Liver (tissue), 9 donors: Measurements from ENCODE around the gene CSTF3. TPM values are rescaled to one million over a fixed set of nuclear protein-coding genes. Genes with fewer than 3 reads are reported as not detected.

ENCODE experiments used
- DNase-seq: peaks from one replicate; pipeline ENCODE4 v3.0.0-alpha.2; 2017; ENCODE audit warnings: low spot score
- H3K27ac ChIP-seq, 2 donors: one replicate each; pipeline ENCODE4 v1.7.0; 2013; ENCODE audit warnings: inconsistent platforms in 2 of 2, low read length in 2 of 2, control low read depth in 1 of 2, low read depth in 1 of 2, mild to moderate bottlenecking in 1 of 2
- H3K27me3 ChIP-seq, 4 donors: one replicate each; pipeline versions ENCODE4 v1.6.1 to v1.7.0; 2013; ENCODE audit warnings: low read length in 3 of 4, inconsistent platforms in 1 of 4, mild to moderate bottlenecking in 1 of 4, moderate library complexity in 1 of 4; ENCODE audit not compliant: control insufficient read depth in 4 of 4, insufficient read depth in 4 of 4
- H3K36me3 ChIP-seq, 4 donors: one replicate each; pipeline versions ENCODE4 v1.6.1 to v1.7.0; 2013; ENCODE audit warnings: low read length in 3 of 4, mild to moderate bottlenecking in 3 of 4, low read depth in 1 of 4, moderate library complexity in 1 of 4; ENCODE audit not compliant: control insufficient read depth in 4 of 4, insufficient read depth in 3 of 4
- H3K4me1 ChIP-seq, 4 donors: one replicate each; pipeline versions ENCODE4 v1.6.1 to v1.7.0; 2013; ENCODE audit warnings: low read length in 3 of 4, mild to moderate bottlenecking in 3 of 4, moderate library complexity in 1 of 4; ENCODE audit not compliant: control insufficient read depth in 4 of 4, insufficient read depth in 4 of 4
- H3K4me3 ChIP-seq, 3 donors: one replicate each; pipeline versions ENCODE4 v1.6.1 to v1.7.0; 2013; ENCODE audit warnings: low read length in 3 of 3, control low read depth in 1 of 3, low read depth in 1 of 3, mild to moderate bottlenecking in 1 of 3
- H3K9ac ChIP-seq, 2 donors: one replicate each; pipeline ENCODE4 v1.7.0; 2013; ENCODE audit warnings: low read length in 2 of 2, mild to moderate bottlenecking in 2 of 2, moderate library complexity in 2 of 2, control low read depth in 1 of 2, low read depth in 1 of 2
- H3K9me3 ChIP-seq, 4 donors: one replicate each; pipeline versions ENCODE4 v1.6.1 to v1.7.0; 2013; ENCODE audit warnings: low read length in 3 of 4; ENCODE audit not compliant: control insufficient read depth in 4 of 4
- FOXA1 ChIP-seq: IDR thresholded peaks from 2 replicates; pipeline ENCODE4 v1.6.1; 2016; ENCODE audit warnings: antibody characterized with exemption
- FOXA2 ChIP-seq: IDR thresholded peaks from 2 replicates; pipeline ENCODE4 v1.6.1; 2016; ENCODE audit warnings: antibody characterized with exemption
- GABPA ChIP-seq, 2 donors: IDR thresholded peaks in 1 of 2; conservative IDR thresholded peaks in 1 of 2; 2 replicates each; pipeline ENCODE4 v1.6.1; 2016; ENCODE audit warnings: antibody characterized with exemption in 2 of 2, mild to moderate bottlenecking in 1 of 2, moderate library complexity in 1 of 2
- HNF4A ChIP-seq, 2 donors: conservative IDR thresholded peaks; 2 replicates each; pipeline ENCODE4 v1.6.1; 2016; ENCODE audit warnings: antibody characterized with exemption in 2 of 2, mild to moderate bottlenecking in 2 of 2
- HNF4G ChIP-seq: IDR thresholded peaks from 2 replicates; pipeline ENCODE4 v1.6.1; 2016; ENCODE audit warnings: antibody characterized with exemption
- JUND ChIP-seq, 2 donors: IDR thresholded peaks; 2 replicates each; pipeline ENCODE4 v1.6.1; 2016; ENCODE audit warnings: antibody characterized with exemption in 2 of 2
- NR2F2 ChIP-seq: IDR thresholded peaks from 2 replicates; pipeline ENCODE4 v1.6.1; 2016; ENCODE audit warnings: antibody characterized with exemption
- RAD21 ChIP-seq, 2 donors: IDR thresholded peaks; 2 replicates each; pipeline ENCODE4 v1.6.1; 2016; ENCODE audit warnings: antibody characterized with exemption in 2 of 2, mild to moderate bottlenecking in 2 of 2
- RXRA ChIP-seq, 2 donors: IDR thresholded peaks; 2 replicates each; pipeline ENCODE4 v1.6.1; 2017 to 2018; ENCODE audit warnings: antibody characterized with exemption in 2 of 2, mild to moderate bottlenecking in 1 of 2
- SP1 ChIP-seq: IDR thresholded peaks from 2 replicates; pipeline ENCODE4 v1.6.1; 2018; ENCODE audit warnings: antibody characterized with exemption, mild to moderate bottlenecking
- TAF1 ChIP-seq: conservative IDR thresholded peaks from 2 replicates; pipeline ENCODE4 v1.6.1; 2016; ENCODE audit warnings: antibody characterized with exemption, mild to moderate bottlenecking
- WGBS: extraction: QIAGEN DNeasy Blood & Tissue Kit; methylation state at CpG from one replicate; pipeline ENCODE4 v1.1.7; 2013; 5-methylcytosine and 5-hydroxymethylcytosine counted together
- polyA plus RNA-seq, 2 donors: library from polyadenylated mRNA; stranded (reverse) in 1 of 2; unstranded in 1 of 2; fragments of 200-250 nt in 1 of 2; fragments of >200 nt in 1 of 2; fragmentation: Nextera tagmentation in 1 of 2; extraction: Ambion mirVana in 1 of 2; gene quantifications; one replicate each; pipeline versions ENCODE4 v1.2.1 to v1.2.3, GENCODE V29; 2013 to 2015
- total RNA-seq, 2 donors: library from RNA; depleted of rRNA; stranded (reverse); fragments of >200 nt; gene quantifications; one replicate each; pipeline ENCODE4 v1.2.3, GENCODE V29; 2014
- TF ChIP-seq, protein P1 (sequence below): fragments of 150-350 bp; IDR thresholded peaks from 2 replicates; pipeline ENCODE4 v1.5.1; 2017; ENCODE audit warnings: improper control_type of control experiment, low read depth, low read length; ENCODE audit not compliant: missing input control
- TF ChIP-seq, protein P2 (sequence below): IDR thresholded peaks from 2 replicates; pipeline ENCODE4 v1.6.1; 2016; ENCODE audit warnings: antibody characterized with exemption
- TF ChIP-seq, protein P3 (sequence below): IDR thresholded peaks from 2 replicates; pipeline ENCODE4 v1.6.1; 2016; ENCODE audit warnings: antibody characterized with exemption, mild to moderate bottlenecking
- donor health status: healthy.
- donor health status: healthy.
- donor health status: healthy.
- donor health status: healthy.
- donor health status: healthy.

Gene CSTF3
- total and polyA plus RNA-seq, 4 donors, result 7.9 to 20.8 (median 12.3) TPM

DNA sequence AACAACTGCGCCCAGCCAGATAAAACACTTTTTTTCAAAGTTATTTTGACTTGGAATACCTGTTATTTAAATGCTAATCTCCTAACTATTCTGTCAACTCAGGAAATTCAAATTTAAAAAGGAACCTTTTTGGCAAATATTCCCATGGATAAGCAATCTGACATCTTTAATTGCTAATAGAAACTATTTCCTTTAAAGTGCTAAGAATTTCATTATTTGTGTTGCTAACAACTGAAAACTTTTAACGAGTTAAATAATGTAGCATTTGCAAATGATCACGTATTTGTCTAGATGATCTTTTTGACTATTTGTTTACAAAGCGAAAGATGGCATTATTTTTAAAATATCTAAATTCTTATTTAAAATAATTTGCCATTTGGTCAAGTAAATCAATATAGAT, 28.8 kb downstream of the CSTF3 start:
- WGBS, result 69% methylated on average over 4 of the region's 4 CpGs
- DNase-seq, result no peak

DNA sequence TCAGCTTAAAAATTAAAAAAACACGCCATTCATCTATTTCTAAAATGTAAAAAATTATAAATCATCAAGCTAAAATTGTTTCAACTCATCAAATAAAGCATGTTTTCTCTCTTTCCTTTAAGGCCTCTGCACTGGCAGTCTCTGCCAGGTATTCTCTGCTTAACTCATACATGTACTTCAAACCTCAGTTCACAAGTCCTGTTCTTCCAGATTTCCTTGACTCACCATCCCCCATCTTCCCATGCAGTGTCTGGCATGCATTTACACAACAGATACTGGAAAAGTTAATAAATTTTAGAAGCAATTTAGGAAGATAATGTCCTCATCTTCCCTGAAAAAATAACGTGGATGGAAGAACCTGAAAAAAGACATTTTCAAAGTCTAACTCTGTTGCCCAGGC, 32.5 kb downstream of the CSTF3 start:
- TF ChIP-seq SP1 (no peak), HNF4A (conservative IDR thresholded peaks at IDR 0.05) (peak; percentile 44 to 48)

More for the DNA sequence above, 28.8 kb downstream of the CSTF3 start:
- Histone ChIP-seq H3K9me3 (no peaks in the 10 kb centered on the region), H3K36me3 (no peaks in the 10 kb centered on the region), H3K27me3 (no peaks in the 10 kb centered on the region), H3K9ac (no peak overlapping the region), H3K27ac (no peak overlapping the region), H3K4me1 (peaks cover 2 to 23% (median 15%) of the 10 kb centered on the region in 4 donors), H3K4me3 (no peak overlapping the region)
- no peak for TF ChIP-seq TAF1
- TF ChIP-seq, protein P1, sequence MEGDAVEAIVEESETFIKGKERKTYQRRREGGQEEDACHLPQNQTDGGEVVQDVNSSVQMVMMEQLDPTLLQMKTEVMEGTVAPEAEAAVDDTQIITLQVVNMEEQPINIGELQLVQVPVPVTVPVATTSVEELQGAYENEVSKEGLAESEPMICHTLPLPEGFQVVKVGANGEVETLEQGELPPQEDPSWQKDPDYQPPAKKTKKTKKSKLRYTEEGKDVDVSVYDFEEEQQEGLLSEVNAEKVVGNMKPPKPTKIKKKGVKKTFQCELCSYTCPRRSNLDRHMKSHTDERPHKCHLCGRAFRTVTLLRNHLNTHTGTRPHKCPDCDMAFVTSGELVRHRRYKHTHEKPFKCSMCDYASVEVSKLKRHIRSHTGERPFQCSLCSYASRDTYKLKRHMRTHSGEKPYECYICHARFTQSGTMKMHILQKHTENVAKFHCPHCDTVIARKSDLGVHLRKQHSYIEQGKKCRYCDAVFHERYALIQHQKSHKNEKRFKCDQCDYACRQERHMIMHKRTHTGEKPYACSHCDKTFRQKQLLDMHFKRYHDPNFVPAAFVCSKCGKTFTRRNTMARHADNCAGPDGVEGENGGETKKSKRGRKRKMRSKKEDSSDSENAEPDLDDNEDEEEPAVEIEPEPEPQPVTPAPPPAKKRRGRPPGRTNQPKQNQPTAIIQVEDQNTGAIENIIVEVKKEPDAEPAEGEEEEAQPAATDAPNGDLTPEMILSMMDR, result no peak
- no peak for TF ChIP-seq SP1
- no peak for TF ChIP-seq JUND (IDR thresholded peaks at IDR 0.05)
- TF ChIP-seq HNF4A (conservative IDR thresholded peaks at IDR 0.05), result no peak

DNA sequence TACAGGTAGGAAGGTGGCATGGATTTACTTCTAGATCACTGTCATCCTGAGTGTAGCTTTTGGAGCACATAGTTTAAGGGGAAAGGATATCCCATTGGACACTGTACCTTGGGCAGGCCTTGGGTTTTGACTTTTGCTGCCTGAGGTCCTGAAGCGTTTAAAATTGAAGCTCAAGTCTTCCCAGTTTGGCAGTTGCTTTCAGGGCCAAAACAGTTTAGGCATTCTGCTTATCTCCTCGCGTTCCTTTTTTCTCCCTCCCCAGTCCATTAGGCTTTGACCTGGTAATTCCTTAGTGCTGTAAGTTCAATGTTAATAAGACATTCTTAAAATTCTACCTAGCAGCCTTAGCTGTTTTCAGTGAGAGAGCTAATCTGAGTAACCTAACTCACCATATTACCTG, 35.7 kb downstream of the CSTF3 start:
- Histone ChIP-seq H3K27me3 (no peaks in the 10 kb centered on the region), H3K9me3 (no peaks in the 10 kb centered on the region), H3K36me3 (no peaks in the 10 kb centered on the region), H3K4me3 (no peak overlapping the region), H3K4me1 (peaks cover 0 to 4% (median 1%) of the 10 kb centered on the region in 4 donors), H3K27ac (no peak overlapping the region), H3K9ac (no peak overlapping the region)
- TF ChIP-seq, protein P2, sequence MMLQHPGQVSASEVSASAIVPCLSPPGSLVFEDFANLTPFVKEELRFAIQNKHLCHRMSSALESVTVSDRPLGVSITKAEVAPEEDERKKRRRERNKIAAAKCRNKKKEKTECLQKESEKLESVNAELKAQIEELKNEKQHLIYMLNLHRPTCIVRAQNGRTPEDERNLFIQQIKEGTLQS, result no peak
- TF ChIP-seq SP1 (no peak), FOXA1 (no peak), RXRA (IDR thresholded peaks at IDR 0.05) (no peak), FOXA2 (no peak), GABPA (IDR thresholded peaks at IDR 0.05 in 1 of 2, conservative IDR thresholded peaks at IDR 0.05 in 1 of 2) (no peak), HNF4A (conservative IDR thresholded peaks at IDR 0.05) (no peak), TAF1 (no peak), RAD21 (IDR thresholded peaks at IDR 0.05) (no peak), HNF4G (no peak), NR2F2 (no peak)
- TF ChIP-seq, protein P3, sequence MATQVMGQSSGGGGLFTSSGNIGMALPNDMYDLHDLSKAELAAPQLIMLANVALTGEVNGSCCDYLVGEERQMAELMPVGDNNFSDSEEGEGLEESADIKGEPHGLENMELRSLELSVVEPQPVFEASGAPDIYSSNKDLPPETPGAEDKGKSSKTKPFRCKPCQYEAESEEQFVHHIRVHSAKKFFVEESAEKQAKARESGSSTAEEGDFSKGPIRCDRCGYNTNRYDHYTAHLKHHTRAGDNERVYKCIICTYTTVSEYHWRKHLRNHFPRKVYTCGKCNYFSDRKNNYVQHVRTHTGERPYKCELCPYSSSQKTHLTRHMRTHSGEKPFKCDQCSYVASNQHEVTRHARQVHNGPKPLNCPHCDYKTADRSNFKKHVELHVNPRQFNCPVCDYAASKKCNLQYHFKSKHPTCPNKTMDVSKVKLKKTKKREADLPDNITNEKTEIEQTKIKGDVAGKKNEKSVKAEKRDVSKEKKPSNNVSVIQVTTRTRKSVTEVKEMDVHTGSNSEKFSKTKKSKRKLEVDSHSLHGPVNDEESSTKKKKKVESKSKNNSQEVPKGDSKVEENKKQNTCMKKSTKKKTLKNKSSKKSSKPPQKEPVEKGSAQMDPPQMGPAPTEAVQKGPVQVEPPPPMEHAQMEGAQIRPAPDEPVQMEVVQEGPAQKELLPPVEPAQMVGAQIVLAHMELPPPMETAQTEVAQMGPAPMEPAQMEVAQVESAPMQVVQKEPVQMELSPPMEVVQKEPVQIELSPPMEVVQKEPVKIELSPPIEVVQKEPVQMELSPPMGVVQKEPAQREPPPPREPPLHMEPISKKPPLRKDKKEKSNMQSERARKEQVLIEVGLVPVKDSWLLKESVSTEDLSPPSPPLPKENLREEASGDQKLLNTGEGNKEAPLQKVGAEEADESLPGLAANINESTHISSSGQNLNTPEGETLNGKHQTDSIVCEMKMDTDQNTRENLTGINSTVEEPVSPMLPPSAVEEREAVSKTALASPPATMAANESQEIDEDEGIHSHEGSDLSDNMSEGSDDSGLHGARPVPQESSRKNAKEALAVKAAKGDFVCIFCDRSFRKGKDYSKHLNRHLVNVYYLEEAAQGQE, result no peak
- TF ChIP-seq, protein P1, result no peak
- no peak for DNase-seq
- 90% methylated on average over 3 of the region's 3 CpGs for WGBS

More for the DNA sequence above, 32.5 kb downstream of the CSTF3 start:
- Histone ChIP-seq H3K4me1 (peaks cover 0 to 4% (median 0%) of the 10 kb centered on the region in 4 donors), H3K27ac (no peak overlapping the region), H3K27me3 (no peaks in the 10 kb centered on the region), H3K9me3 (no peaks in the 10 kb centered on the region), H3K9ac (no peak overlapping the region), H3K4me3 (no peak overlapping the region), H3K36me3 (no peaks in the 10 kb centered on the region)
- WGBS, result 63% methylated on average over 2 of the region's 2 CpGs
- DNase-seq, result no peak
